Measurements from ENCODE around the gene RHEX.
A peak's percentile ranks its signal among the peaks of the same experiment; 100 is the strongest.

DNA sequence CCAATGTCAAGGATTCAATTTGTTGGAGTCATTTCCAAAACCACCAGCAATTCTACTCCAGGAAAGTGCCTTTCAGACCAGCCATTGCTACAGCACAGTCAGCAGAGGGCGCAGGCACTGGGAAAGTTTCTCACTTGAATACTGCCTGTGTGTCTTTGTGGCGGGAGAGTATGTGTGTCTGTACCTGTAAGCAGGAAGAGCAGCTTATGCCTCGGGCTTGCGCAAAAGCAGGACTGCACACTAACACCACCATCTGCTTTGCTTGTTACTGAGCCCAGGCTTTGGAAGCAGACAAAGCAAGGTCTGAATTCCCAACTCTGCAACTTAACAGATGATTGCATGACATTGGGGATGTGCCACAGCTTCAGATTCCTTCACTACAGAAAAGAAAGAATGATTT is 22.3 kb upstream of the RHEX start:
- TF ChIP-seq CHD2 (IDR thresholded peaks at IDR 0.05; ENCODE audit: low read length, partially characterized antibody) = no peak
- TF ChIP-seq, protein P1, sequence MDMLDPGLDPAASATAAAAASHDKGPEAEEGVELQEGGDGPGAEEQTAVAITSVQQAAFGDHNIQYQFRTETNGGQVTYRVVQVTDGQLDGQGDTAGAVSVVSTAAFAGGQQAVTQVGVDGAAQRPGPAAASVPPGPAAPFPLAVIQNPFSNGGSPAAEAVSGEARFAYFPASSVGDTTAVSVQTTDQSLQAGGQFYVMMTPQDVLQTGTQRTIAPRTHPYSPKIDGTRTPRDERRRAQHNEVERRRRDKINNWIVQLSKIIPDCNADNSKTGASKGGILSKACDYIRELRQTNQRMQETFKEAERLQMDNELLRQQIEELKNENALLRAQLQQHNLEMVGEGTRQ (IDR thresholded peaks at IDR 0.05) = no peak
- peak; percentile 92 for TF ChIP-seq SMC3 (IDR thresholded peaks at IDR 0.05)
- TF ChIP-seq SREBF2 (IDR thresholded peaks at IDR 0.05) = no peak
- TF ChIP-seq, protein P2, sequence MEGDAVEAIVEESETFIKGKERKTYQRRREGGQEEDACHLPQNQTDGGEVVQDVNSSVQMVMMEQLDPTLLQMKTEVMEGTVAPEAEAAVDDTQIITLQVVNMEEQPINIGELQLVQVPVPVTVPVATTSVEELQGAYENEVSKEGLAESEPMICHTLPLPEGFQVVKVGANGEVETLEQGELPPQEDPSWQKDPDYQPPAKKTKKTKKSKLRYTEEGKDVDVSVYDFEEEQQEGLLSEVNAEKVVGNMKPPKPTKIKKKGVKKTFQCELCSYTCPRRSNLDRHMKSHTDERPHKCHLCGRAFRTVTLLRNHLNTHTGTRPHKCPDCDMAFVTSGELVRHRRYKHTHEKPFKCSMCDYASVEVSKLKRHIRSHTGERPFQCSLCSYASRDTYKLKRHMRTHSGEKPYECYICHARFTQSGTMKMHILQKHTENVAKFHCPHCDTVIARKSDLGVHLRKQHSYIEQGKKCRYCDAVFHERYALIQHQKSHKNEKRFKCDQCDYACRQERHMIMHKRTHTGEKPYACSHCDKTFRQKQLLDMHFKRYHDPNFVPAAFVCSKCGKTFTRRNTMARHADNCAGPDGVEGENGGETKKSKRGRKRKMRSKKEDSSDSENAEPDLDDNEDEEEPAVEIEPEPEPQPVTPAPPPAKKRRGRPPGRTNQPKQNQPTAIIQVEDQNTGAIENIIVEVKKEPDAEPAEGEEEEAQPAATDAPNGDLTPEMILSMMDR (IDR thresholded peaks at IDR 0.05) = peak; percentile 85

All from A549 (cell line).